WTC11 (cell line): ENCODE data around the gene GNAL. TPM values are rescaled to one million over a fixed set of nuclear protein-coding genes. Genes with fewer than 3 reads are reported as not detected.

ENCODE experiments used
- ATAC-seq: fragments of 200-7000 bp; cut with Tn5 transposase; 2 replicates; pipeline ENCODE4 v1.10.0; 2021; ENCODE audit warnings: mild to moderate bottlenecking, moderate library complexity
- CTCF ChIA-PET: fragments of 300-600 bp; sonication (Branson Sonifier 250); formaldehyde crosslinking; loops from one replicate; lab custom pipeline; 2021; ENCODE audit warnings: antibody characterized with exemption; lab: Charles Lee
- POLR2A ChIA-PET: fragments of 350-600 bp; sonication (Branson Sonifier 250); formaldehyde crosslinking; loops from one replicate; lab custom pipeline; 2021; ENCODE audit warnings: antibody characterized with exemption; lab: Charles Lee
- DNase-seq: peaks from one replicate; pipeline ENCODE4 v3.0.0; 2021; ENCODE audit warnings: low spot score
- H3K27ac Mint-ChIP-seq: 2 replicates; pipeline ENCODE4 v1.8.0; 2021; ENCODE audit warnings: mixed read lengths
- H3K27me3 Mint-ChIP-seq: 2 replicates; pipeline ENCODE4 v1.8.0; 2021; ENCODE audit warnings: low read depth, mild to moderate bottlenecking, moderate library complexity, mixed read lengths
- H3K36me3 Mint-ChIP-seq: 2 replicates; pipeline ENCODE4 v1.8.0; 2021; ENCODE audit warnings: mixed read lengths
- H3K4me1 Mint-ChIP-seq: 2 replicates; pipeline ENCODE4 v1.8.0; 2022; ENCODE audit warnings: mixed read lengths
- H3K4me3 Mint-ChIP-seq: 2 replicates; pipeline ENCODE4 v1.8.0; 2021; ENCODE audit warnings: mild to moderate bottlenecking, moderate library complexity, mixed read lengths
- H3K9me3 Mint-ChIP-seq: 2 replicates; pipeline ENCODE4 v1.8.0; 2021; ENCODE audit warnings: mixed read lengths
- AFF4 ChIP-seq: sonication (generic); formaldehyde crosslinking; IDR thresholded peaks from 2 replicates; pipeline ENCODE4 v1.8.1; 2023; ENCODE audit warnings: mild to moderate bottlenecking, missing genetic modification reagents, borderline replicate concordance
- E2F1 ChIP-seq: sonication (generic); formaldehyde crosslinking; IDR thresholded peaks from 2 replicates; pipeline ENCODE4 v1.8.0; 2022; ENCODE audit warnings: mild to moderate bottlenecking, missing genetic modification reagents
- ERG ChIP-seq: fragments of 250-450 bp; sonication (Bioruptor Pico); IDR thresholded peaks from 2 replicates; pipeline ENCODE4 v1.8.0; 2021; ENCODE audit warnings: mild to moderate bottlenecking
- FOXJ3 ChIP-seq: sonication (generic); formaldehyde crosslinking; IDR thresholded peaks from 2 replicates; pipeline ENCODE4 v1.9.0; 2021; ENCODE audit warnings: missing genetic modification reagents, mild to moderate bottlenecking, borderline replicate concordance
- FOXK1 ChIP-seq: sonication (generic); formaldehyde crosslinking; IDR thresholded peaks from 2 replicates; pipeline ENCODE4 v1.8.0; 2022; ENCODE audit warnings: mild to moderate bottlenecking, moderate library complexity, missing genetic modification reagents
- GRHL2 ChIP-seq: fragments of 250-450 bp; sonication (Bioruptor Pico); IDR thresholded peaks from 2 replicates; pipeline ENCODE4 v1.8.0; 2022; ENCODE audit warnings: mild to moderate bottlenecking, moderate library complexity; ENCODE audit not compliant: insufficient replicate concordance, severe bottlenecking
- IRF2 ChIP-seq: sonication (generic); formaldehyde crosslinking; IDR thresholded peaks from 2 replicates; pipeline ENCODE4 v1.8.0; 2022; ENCODE audit warnings: low read depth, missing genetic modification reagents, borderline replicate concordance
- JUN ChIP-seq: sonication (generic); formaldehyde crosslinking; IDR thresholded peaks from 2 replicates; pipeline ENCODE4 v1.8.0; 2023; ENCODE audit warnings: mild to moderate bottlenecking, missing genetic modification reagents
- MLX ChIP-seq: sonication (generic); formaldehyde crosslinking; IDR thresholded peaks from 2 replicates; pipeline ENCODE4 v1.8.1; 2023; ENCODE audit warnings: mild to moderate bottlenecking, missing genetic modification reagents, moderate library complexity
- MYBL2 ChIP-seq: sonication (generic); formaldehyde crosslinking; IDR thresholded peaks from 2 replicates; pipeline ENCODE4 v1.8.1; 2023; ENCODE audit warnings: mild to moderate bottlenecking, moderate library complexity, missing genetic modification reagents
- ZBTB21 ChIP-seq: sonication (generic); formaldehyde crosslinking; IDR thresholded peaks from 2 replicates; pipeline ENCODE4 v1.8.1; 2023; ENCODE audit warnings: mild to moderate bottlenecking, missing genetic modification reagents, borderline replicate concordance
- ZNF121 ChIP-seq: sonication (generic); formaldehyde crosslinking; IDR thresholded peaks from 2 replicates; pipeline ENCODE4 v1.8.0; 2023; ENCODE audit warnings: missing genetic modification reagents
- ZNF138 ChIP-seq: sonication (generic); formaldehyde crosslinking; conservative IDR thresholded peaks from 2 replicates; pipeline ENCODE4 v1.8.1; 2022; ENCODE audit warnings: mild to moderate bottlenecking, moderate library complexity, missing genetic modification reagents
- ZNF219 ChIP-seq: sonication (generic); formaldehyde crosslinking; IDR thresholded peaks from 2 replicates; pipeline ENCODE4 v1.8.0; 2023; ENCODE audit warnings: missing genetic modification reagents, mild to moderate bottlenecking, borderline replicate concordance
- ZNF281 ChIP-seq: sonication (generic); formaldehyde crosslinking; IDR thresholded peaks from 2 replicates; pipeline ENCODE4 v1.8.0; 2023; ENCODE audit warnings: mild to moderate bottlenecking, missing genetic modification reagents
- ZNF396 ChIP-seq: fragments of 250-450 bp; sonication (Bioruptor Pico); IDR thresholded peaks from 2 replicates; pipeline ENCODE4 v1.8.0; 2021; ENCODE audit warnings: mild to moderate bottlenecking, moderate library complexity, borderline replicate concordance
- ZNF416 ChIP-seq: fragments of 250-450 bp; sonication (Bioruptor Pico); IDR thresholded peaks from 2 replicates; pipeline ENCODE4 v1.9.0; 2021; ENCODE audit warnings: mild to moderate bottlenecking, inconsistent platforms
- ZNF532 ChIP-seq: fragments of 250-450 bp; sonication (Bioruptor Pico); IDR thresholded peaks from 2 replicates; pipeline ENCODE4 v1.9.0; 2021; ENCODE audit warnings: mild to moderate bottlenecking, borderline replicate concordance
- ZSCAN18 ChIP-seq: fragments of 250-450 bp; sonication (Bioruptor Pico); IDR thresholded peaks from 2 replicates; pipeline ENCODE4 v2.1.2; 2022; ENCODE audit warnings: mild to moderate bottlenecking, moderate library complexity
- total RNA-seq: library from RNA; stranded (reverse); gene quantifications from 3 replicates; pipeline ENCODE4 v1.2.3, GENCODE V29; 2021

The GNAL gene
- total RNA-seq, 1 experiment from 2014 or later: 22.3 TPM

- TF ChIP-seq ZNF532 (CRISPR knock-in tag): no peak
- no peak for TF ChIP-seq ZNF219
- no peak for TF ChIP-seq E2F1 (CRISPR knock-in tag)
- no peak for TF ChIP-seq MLX
Observed at GRCh38 chr18:11859282-11859830, 170.3 kb downstream of the GNAL start (continued).

- ChIA-PET CTCF (interaction anchor here (0.6 to 1.3 kb wide), 3 partner anchors 9 to 205 kb away, joined by 3 read pairs; no protein-coding TSS in a partner anchor), POLR2A (no interaction called here)
- ATAC-seq (no peak; the same call in 1 of the 2 replicates), DNase-seq (no peak)
- Mint-ChIP-seq H3K4me1 (peaks cover 38% of the 10 kb centered on the region), H3K27ac (peak overlapping the region; percentile 78), H3K4me3 (no peak overlapping the region), H3K9me3 (no peaks in the 10 kb centered on the region), H3K27me3 (no peaks in the 10 kb centered on the region), H3K36me3 (no peaks in the 10 kb centered on the region; the same call in 1 of the 2 replicates)
- TF ChIP-seq ZNF396 (CRISPR knock-in tag) (no peak), GRHL2 (CRISPR knock-in tag) (no peak), MYBL2 (CRISPR knock-in tag) (no peak), ZBTB21 (CRISPR knock-in tag) (no peak), ZNF281 (CRISPR knock-in tag) (no peak), ZNF121 (CRISPR knock-in tag) (no peak), FOXJ3 (CRISPR knock-in tag) (no peak), AFF4 (no peak), FOXK1 (no peak), ZNF138 (CRISPR knock-in tag) (no peak), ZNF416 (CRISPR knock-in tag) (no peak), ERG (CRISPR knock-in tag) (no peak), JUN (CRISPR knock-in tag) (no peak), IRF2 (CRISPR knock-in tag) (no peak), ZSCAN18 (CRISPR knock-in tag) (no peak)
Observed at GRCh38 chr18:11859903-11860407, 170.9 kb downstream of the GNAL start.
